NCI-H460 (cell line): Measurements from ENCODE around the gene QSER1. TPM values are rescaled to one million over a fixed set of nuclear protein-coding genes. Genes with fewer than 3 reads are reported as not detected.

ENCODE experiments used
- small RNA-seq, 2 experiments: library from RNA; depleted of rRNA; stranded (forward); fragments of <200 nt; gene quantifications; one replicate each; pipeline ENCODE3, GENCODE V24; 2014
- total RNA-seq: library from RNA; depleted of rRNA; stranded (reverse); fragments of >200 nt; shearing (Covaris generic); gene quantifications from 2 replicates; pipeline ENCODE4 v1.2.3, GENCODE V29; 2014; rRNA removed

QSER1 gene
- total RNA-seq, 1 experiment from 2014 or later, result 21.8 TPM

Small RNA genes lying within 50 kb of the gene (small RNA-seq; reads per million reads assigned to genes)
- 0 reads per million in 2 experiments for gene RF00019

Other genes starting within 250 kb of the QSER1 start
- gene CCDC73, start 98.1 kb upstream of the QSER1 start, total RNA-seq, result 0.12 TPM in 1 of 2 replicates, not detected in the other
- 0.49 and 0.64 TPM in 2 replicates for gene PRRG4, start 62.9 kb upstream of the QSER1 start, total RNA-seq
- 1.3 and 2.2 TPM in 2 replicates for gene DEPDC7, start 123.1 kb downstream of the QSER1 start, total RNA-seq
- 14.1 and 14.3 TPM in 2 replicates for gene TCP11L1, start 146.8 kb downstream of the QSER1 start, total RNA-seq